OCI-LY1 (cell line): ENCODE measurements around the gene CD48.

Source experiments
- CTCF ChIP-seq: fragments of 200-600 bp; sonication (generic), shearing (Covaris generic); IDR thresholded peaks from 2 replicates; pipeline ENCODE4 v1.5.1; 2017; ENCODE audit warnings: mild to moderate bottlenecking, antibody characterized with exemption, low read length, moderate library complexity, mixed read lengths
- EZH2 ChIP-seq: fragments of 200-600 bp; sonication (generic), shearing (Covaris generic); IDR thresholded peaks from 2 replicates; pipeline ENCODE4 v1.8.0; 2017; ENCODE audit warnings: borderline replicate concordance, mixed run types, mild to moderate bottlenecking, antibody characterized with exemption, low read length, moderate library complexity, mixed read lengths

- no peak for TF ChIP-seq CTCF
- TF ChIP-seq EZH2: no peak
Observed at GRCh38 chr1:160743266-160743665, 31.6 kb upstream of the CD48 start.
